Neural cell (in vitro differentiated cells): ENCODE measurements around the gene DNM3. TPM values are rescaled to one million over a fixed set of nuclear protein-coding genes. Genes with fewer than 3 reads are reported as not detected.

ENCODE experiments used
- H2AFZ ChIP-seq: fragments of 200-600, 300-800 bp; sonication (generic), shearing (Covaris generic); 2 replicates; pipeline ENCODE4 v1.6.0; 2014; ENCODE audit warnings: low read depth, mild to moderate bottlenecking, antibody characterized with exemption, low read length, moderate library complexity
- H3F3A ChIP-seq: fragments of 200-600 bp; shearing (Covaris generic); 2 replicates; pipeline ENCODE4 v1.6.1; 2016; ENCODE audit warnings: mild to moderate bottlenecking, moderate library complexity, mixed read lengths, antibody characterized with exemption, low read length; ENCODE audit not compliant: insufficient read depth, poor library complexity, severe bottlenecking
- H3K27ac ChIP-seq: fragments of 200-600, 300-800 bp; sonication (generic), shearing (Covaris generic); 2 replicates; pipeline ENCODE4 v1.5.1; 2014; ENCODE audit warnings: mild to moderate bottlenecking, low read length, moderate library complexity
- H3K27me3 ChIP-seq: fragments of 300-800, 200-600 bp; sonication (generic), shearing (Covaris generic); 2 replicates; pipeline ENCODE4 v1.6.0; 2014; ENCODE audit warnings: mild to moderate bottlenecking, low read depth, low read length, moderate library complexity; ENCODE audit not compliant: insufficient read depth
- H3K36me3 ChIP-seq: fragments of 300-800, 200-600 bp; sonication (generic), shearing (Covaris generic); 2 replicates; pipeline ENCODE4 v1.5.1; 2014; ENCODE audit warnings: mild to moderate bottlenecking, antibody characterized with exemption, low read length, moderate library complexity; ENCODE audit not compliant: insufficient read depth
- H3K4me2 ChIP-seq: fragments of 300-800, 200-600 bp; sonication (generic), shearing (Covaris generic); 2 replicates; pipeline ENCODE4 v1.6.0; 2014; ENCODE audit warnings: mild to moderate bottlenecking, low read length
- H3K4me3 ChIP-seq: fragments of 300-800, 200-600 bp; sonication (generic), shearing (Covaris generic); 2 replicates; pipeline ENCODE4 v1.5.1; 2014; ENCODE audit warnings: mild to moderate bottlenecking, low read length, moderate library complexity
- H3K79me2 ChIP-seq: fragments of 200-600 bp; shearing (Covaris generic); replicated peaks from 2 replicates; pipeline ENCODE4 v1.6.0; 2014; ENCODE audit warnings: mild to moderate bottlenecking, low read length, moderate library complexity; ENCODE audit not compliant: insufficient read depth
- H3K9ac ChIP-seq: fragments of 300-800, 200-600 bp; sonication (generic), shearing (Covaris generic); 2 replicates; pipeline ENCODE4 v1.6.1; 2016; ENCODE audit warnings: mild to moderate bottlenecking, low read length, mixed read lengths
- H3K9me2 ChIP-seq: fragments of 200-600 bp; shearing (Covaris generic); 2 replicates; pipeline ENCODE4 v1.6.1; 2016; ENCODE audit warnings: mild to moderate bottlenecking, low read length, mixed read lengths; ENCODE audit not compliant: insufficient read depth
- H3K9me3 ChIP-seq: fragments of 200-600, 300-800 bp; sonication (generic), shearing (Covaris generic); 2 replicates; pipeline ENCODE4 v1.6.1; 2016; ENCODE audit warnings: mild to moderate bottlenecking, mixed run types, low read length, moderate library complexity, mixed read lengths
- H4K20me1 ChIP-seq: fragments of 200-600 bp; shearing (Covaris generic); 2 replicates; pipeline ENCODE4 v1.6.1; 2016; ENCODE audit warnings: mild to moderate bottlenecking, mixed run types; ENCODE audit not compliant: insufficient read depth
- EP300 ChIP-seq: fragments of 450-650 bp; conservative IDR thresholded peaks from 2 replicates; pipeline ENCODE4 v1.6.1; 2014; ENCODE audit warnings: antibody characterized with exemption, mild to moderate bottlenecking, moderate library complexity; ENCODE audit not compliant: poor library complexity, severe bottlenecking
- EZH2 ChIP-seq: fragments of 200-600, 300-800 bp; shearing (Covaris generic), sonication (generic); IDR thresholded peaks from 2 replicates; pipeline ENCODE4 v1.6.1; 2014; ENCODE audit warnings: antibody characterized with exemption, low read length, borderline replicate concordance, mild to moderate bottlenecking; ENCODE audit not compliant: insufficient read depth, poor library complexity, severe bottlenecking
- MXI1 ChIP-seq: fragments of 450-650 bp; conservative IDR thresholded peaks from 2 replicates; pipeline ENCODE4 v1.6.1; 2014; ENCODE audit warnings: antibody characterized with exemption, mild to moderate bottlenecking; ENCODE audit not compliant: poor library complexity, severe bottlenecking
- POLR2AphosphoS5 ChIP-seq: IDR thresholded peaks from 2 replicates; pipeline ENCODE4 v1.6.1; 2012
- RAD21 ChIP-seq: fragments of 450-650 bp; conservative IDR thresholded peaks from 2 replicates; pipeline ENCODE4 v1.6.1; 2014; ENCODE audit warnings: antibody characterized with exemption, mild to moderate bottlenecking, moderate library complexity
- SMC3 ChIP-seq: fragments of 450-650 bp; conservative IDR thresholded peaks from 2 replicates; pipeline ENCODE4 v1.6.1; 2014; ENCODE audit warnings: antibody characterized with exemption, mild to moderate bottlenecking, moderate library complexity; ENCODE audit not compliant: poor library complexity
- TAF1 ChIP-seq: IDR thresholded peaks from 2 replicates; pipeline ENCODE4 v1.6.1; 2012; ENCODE audit warnings: low read depth
- polyA plus RNA-seq: library from polyadenylated mRNA; depleted of rRNA; stranded (reverse); fragments of >200 nt; gene quantifications from 2 replicates; pipeline ENCODE4 v1.2.3, GENCODE V29; 2014
- TF ChIP-seq, protein P1 (sequence below): IDR thresholded peaks from 2 replicates; pipeline ENCODE4 v1.6.1; 2012; ENCODE audit warnings: borderline replicate concordance
- TF ChIP-seq, protein P2 (sequence below): fragments of 450-650 bp; IDR thresholded peaks from 2 replicates; pipeline ENCODE4 v1.5.1; 2014; ENCODE audit warnings: antibody characterized with exemption, mild to moderate bottlenecking, moderate library complexity; ENCODE audit not compliant: poor library complexity, severe bottlenecking

Gene DNM3
- polyA plus RNA-seq, 1 donor from 2014 or later: 37.1 TPM

DNA sequence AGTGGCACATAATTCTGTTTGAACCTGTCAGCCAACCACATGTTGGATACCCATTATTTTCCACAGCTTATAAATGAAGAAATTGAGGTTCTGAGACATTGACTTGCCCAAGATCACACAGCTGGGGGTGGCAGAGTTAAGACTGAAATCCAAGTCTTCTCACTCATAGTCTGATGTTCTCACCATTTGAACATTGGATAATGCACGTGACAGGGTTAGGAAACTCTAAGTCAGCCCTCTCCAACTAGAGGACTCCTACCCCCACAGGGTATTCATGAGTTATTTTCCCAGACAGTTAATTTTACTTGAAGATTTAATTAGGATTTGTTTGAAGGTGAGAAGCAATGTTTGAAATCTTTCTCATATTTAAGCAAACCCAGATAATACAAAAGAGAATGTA, 541.1 kb downstream of the DNM3 start:
- no peak overlapping the region for H3K27ac ChIP-seq
- no peak overlapping the region for H2AFZ ChIP-seq
- H3K79me2 ChIP-seq: no peaks in the 10 kb centered on the region
- no peaks in the 10 kb centered on the region for H3K27me3 ChIP-seq
- no peaks in the 10 kb centered on the region for H3F3A ChIP-seq
- TF ChIP-seq, protein P1, sequence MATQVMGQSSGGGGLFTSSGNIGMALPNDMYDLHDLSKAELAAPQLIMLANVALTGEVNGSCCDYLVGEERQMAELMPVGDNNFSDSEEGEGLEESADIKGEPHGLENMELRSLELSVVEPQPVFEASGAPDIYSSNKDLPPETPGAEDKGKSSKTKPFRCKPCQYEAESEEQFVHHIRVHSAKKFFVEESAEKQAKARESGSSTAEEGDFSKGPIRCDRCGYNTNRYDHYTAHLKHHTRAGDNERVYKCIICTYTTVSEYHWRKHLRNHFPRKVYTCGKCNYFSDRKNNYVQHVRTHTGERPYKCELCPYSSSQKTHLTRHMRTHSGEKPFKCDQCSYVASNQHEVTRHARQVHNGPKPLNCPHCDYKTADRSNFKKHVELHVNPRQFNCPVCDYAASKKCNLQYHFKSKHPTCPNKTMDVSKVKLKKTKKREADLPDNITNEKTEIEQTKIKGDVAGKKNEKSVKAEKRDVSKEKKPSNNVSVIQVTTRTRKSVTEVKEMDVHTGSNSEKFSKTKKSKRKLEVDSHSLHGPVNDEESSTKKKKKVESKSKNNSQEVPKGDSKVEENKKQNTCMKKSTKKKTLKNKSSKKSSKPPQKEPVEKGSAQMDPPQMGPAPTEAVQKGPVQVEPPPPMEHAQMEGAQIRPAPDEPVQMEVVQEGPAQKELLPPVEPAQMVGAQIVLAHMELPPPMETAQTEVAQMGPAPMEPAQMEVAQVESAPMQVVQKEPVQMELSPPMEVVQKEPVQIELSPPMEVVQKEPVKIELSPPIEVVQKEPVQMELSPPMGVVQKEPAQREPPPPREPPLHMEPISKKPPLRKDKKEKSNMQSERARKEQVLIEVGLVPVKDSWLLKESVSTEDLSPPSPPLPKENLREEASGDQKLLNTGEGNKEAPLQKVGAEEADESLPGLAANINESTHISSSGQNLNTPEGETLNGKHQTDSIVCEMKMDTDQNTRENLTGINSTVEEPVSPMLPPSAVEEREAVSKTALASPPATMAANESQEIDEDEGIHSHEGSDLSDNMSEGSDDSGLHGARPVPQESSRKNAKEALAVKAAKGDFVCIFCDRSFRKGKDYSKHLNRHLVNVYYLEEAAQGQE: no peak
- TF ChIP-seq SMC3 (no peak), RAD21 (no peak), MXI1 (no peak), POLR2AphosphoS5 (no peak), TAF1 (no peak), EZH2 (no peak), EP300 (no peak)
- TF ChIP-seq, protein P2, sequence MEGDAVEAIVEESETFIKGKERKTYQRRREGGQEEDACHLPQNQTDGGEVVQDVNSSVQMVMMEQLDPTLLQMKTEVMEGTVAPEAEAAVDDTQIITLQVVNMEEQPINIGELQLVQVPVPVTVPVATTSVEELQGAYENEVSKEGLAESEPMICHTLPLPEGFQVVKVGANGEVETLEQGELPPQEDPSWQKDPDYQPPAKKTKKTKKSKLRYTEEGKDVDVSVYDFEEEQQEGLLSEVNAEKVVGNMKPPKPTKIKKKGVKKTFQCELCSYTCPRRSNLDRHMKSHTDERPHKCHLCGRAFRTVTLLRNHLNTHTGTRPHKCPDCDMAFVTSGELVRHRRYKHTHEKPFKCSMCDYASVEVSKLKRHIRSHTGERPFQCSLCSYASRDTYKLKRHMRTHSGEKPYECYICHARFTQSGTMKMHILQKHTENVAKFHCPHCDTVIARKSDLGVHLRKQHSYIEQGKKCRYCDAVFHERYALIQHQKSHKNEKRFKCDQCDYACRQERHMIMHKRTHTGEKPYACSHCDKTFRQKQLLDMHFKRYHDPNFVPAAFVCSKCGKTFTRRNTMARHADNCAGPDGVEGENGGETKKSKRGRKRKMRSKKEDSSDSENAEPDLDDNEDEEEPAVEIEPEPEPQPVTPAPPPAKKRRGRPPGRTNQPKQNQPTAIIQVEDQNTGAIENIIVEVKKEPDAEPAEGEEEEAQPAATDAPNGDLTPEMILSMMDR: no peak
- H3K4me2 ChIP-seq: no peak overlapping the region
- no peaks in the 10 kb centered on the region for H3K9me2 ChIP-seq
- no peaks in the 10 kb centered on the region for H3K36me3 ChIP-seq
- H3K9ac ChIP-seq: no peak overlapping the region
- no peak overlapping the region for H3K4me3 ChIP-seq
- H4K20me1 ChIP-seq: no peaks in the 10 kb centered on the region
- no peaks in the 10 kb centered on the region for H3K9me3 ChIP-seq

DNA sequence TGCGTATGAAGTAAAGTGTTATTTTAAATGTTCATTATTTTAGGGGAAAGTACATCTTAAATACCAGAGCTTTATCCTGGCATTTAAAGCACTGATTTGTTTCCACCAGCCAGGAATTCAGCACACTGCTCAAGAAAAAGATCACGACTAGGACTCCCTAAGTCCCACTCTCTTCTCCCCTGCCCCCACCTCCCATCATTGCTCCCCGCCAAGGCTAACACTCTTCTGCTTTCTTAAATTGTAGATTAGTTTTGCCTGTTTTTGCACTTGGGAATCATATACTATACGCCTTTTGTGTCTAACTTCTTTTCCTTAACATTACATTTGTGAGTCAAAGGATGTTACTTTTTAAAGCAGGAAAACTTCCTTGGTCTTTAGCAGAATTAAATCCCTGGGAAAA, 541.7 kb downstream of the DNM3 start:
- TF ChIP-seq EZH2 (no peak), RAD21 (no peak), MXI1 (no peak), EP300 (no peak), SMC3 (no peak), POLR2AphosphoS5 (no peak), TAF1 (no peak)
- TF ChIP-seq, protein P2: no peak
- TF ChIP-seq, protein P1: no peak
- H3K4me2 ChIP-seq: no peak overlapping the region

More for the DNA sequence above, 541.7 kb downstream of the DNM3 start:
- H4K20me1 ChIP-seq: no peaks in the 10 kb centered on the region
- no peaks in the 10 kb centered on the region for H3K36me3 ChIP-seq
- no peak overlapping the region for H2AFZ ChIP-seq
- no peaks in the 10 kb centered on the region for H3F3A ChIP-seq
- no peaks in the 10 kb centered on the region for H3K9me3 ChIP-seq
- H3K79me2 ChIP-seq: no peaks in the 10 kb centered on the region
- no peak overlapping the region for H3K9ac ChIP-seq
- no peak overlapping the region for H3K27ac ChIP-seq
- H3K4me3 ChIP-seq: no peak overlapping the region
- no peaks in the 10 kb centered on the region for H3K27me3 ChIP-seq
- no peaks in the 10 kb centered on the region for H3K9me2 ChIP-seq
